ENCODE measurements around the gene CPEB1. TPM values are rescaled to one million over a fixed set of nuclear protein-coding genes. Genes with fewer than 3 reads are reported as not detected.

Gene CPEB1
- total RNA-seq, 6 experiments from 2014 or later = not detected

DNA sequence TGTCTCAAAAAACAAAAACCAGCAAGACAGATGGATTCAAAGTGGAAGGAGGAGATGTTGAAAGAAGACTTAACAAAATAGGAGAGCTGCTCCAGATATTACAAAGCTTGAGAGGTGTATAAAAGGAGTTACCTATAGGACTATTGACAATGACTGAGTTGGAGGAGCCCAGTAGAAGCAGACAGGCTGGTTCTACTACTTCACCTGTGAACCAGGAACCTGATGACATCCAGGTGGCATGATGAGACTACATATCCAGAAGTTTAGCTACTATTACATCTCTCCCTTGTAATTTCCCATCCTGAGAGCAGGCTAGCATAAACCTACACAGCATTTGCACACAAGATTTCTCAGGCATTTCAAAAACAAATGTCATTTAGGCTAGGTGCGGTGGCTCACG is 49.3 kb downstream of the CPEB1 start:
- no peak for TF ChIP-seq POLR2A (IDR thresholded peaks at IDR 0.05)
- TF ChIP-seq, protein P1, sequence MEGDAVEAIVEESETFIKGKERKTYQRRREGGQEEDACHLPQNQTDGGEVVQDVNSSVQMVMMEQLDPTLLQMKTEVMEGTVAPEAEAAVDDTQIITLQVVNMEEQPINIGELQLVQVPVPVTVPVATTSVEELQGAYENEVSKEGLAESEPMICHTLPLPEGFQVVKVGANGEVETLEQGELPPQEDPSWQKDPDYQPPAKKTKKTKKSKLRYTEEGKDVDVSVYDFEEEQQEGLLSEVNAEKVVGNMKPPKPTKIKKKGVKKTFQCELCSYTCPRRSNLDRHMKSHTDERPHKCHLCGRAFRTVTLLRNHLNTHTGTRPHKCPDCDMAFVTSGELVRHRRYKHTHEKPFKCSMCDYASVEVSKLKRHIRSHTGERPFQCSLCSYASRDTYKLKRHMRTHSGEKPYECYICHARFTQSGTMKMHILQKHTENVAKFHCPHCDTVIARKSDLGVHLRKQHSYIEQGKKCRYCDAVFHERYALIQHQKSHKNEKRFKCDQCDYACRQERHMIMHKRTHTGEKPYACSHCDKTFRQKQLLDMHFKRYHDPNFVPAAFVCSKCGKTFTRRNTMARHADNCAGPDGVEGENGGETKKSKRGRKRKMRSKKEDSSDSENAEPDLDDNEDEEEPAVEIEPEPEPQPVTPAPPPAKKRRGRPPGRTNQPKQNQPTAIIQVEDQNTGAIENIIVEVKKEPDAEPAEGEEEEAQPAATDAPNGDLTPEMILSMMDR (IDR thresholded peaks at IDR 0.05) = no peak
- WGBS (ENCODE audit: insufficient coverage, low coverage, low lambda C conversion rate, missing lambda C conversion rate) = no CpG with 5 or more reads among the region's 2 CpGs
- no peaks in the 10 kb centered on the region for H3K4me1 ChIP-seq
- DNase-seq (no peak), ATAC-seq (no peak)
- H3K36me3 ChIP-seq = no peaks in the 10 kb centered on the region
- no peaks in the 10 kb centered on the region for H3K9me3 ChIP-seq
- H3K27ac ChIP-seq = no peak overlapping the region
- no peak overlapping the region for H3K4me3 ChIP-seq
- peaks cover 0 to 5% of the 10 kb centered on the region in 2 donors for H3K27me3 ChIP-seq
- intact Hi-C loops (cut with DNase I) = no loop called here

DNA sequence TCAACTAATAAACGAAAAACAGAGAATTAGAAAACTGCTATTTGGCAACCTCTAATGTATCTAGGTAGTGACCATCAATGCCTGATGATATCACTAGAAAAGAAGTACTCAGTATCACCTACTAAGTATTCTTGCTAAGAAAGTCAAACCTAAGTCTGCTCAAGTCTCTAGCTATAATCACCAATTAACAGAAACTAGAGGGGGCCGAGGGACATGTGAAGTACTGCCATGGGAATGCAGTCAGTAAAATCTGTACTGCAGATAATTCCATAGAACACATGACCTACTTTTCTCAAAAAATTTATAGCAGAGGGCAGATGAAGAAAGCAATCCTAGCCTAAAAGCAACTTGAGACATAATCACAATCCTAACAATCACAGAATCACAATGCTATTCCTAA is 51.4 kb downstream of the CPEB1 start:
- intact Hi-C loops (cut with DNase I) = no loop called here
- Histone ChIP-seq H3K9me3 (no peaks in the 10 kb centered on the region), H3K36me3 (no peaks in the 10 kb centered on the region), H3K4me3 (no peak overlapping the region), H3K4me1 (no peaks in the 10 kb centered on the region), H3K27ac (no peak overlapping the region), H3K27me3 (peaks cover 0 to 13% of the 10 kb centered on the region in 2 donors)
- no peak for ATAC-seq
- 20% methylated on average over 2 of the region's 2 CpGs for WGBS (ENCODE audit: insufficient coverage, low coverage, low lambda C conversion rate, missing lambda C conversion rate)
- TF ChIP-seq POLR2A (IDR thresholded peaks at IDR 0.05) = no peak
- no peak for DNase-seq

DNA sequence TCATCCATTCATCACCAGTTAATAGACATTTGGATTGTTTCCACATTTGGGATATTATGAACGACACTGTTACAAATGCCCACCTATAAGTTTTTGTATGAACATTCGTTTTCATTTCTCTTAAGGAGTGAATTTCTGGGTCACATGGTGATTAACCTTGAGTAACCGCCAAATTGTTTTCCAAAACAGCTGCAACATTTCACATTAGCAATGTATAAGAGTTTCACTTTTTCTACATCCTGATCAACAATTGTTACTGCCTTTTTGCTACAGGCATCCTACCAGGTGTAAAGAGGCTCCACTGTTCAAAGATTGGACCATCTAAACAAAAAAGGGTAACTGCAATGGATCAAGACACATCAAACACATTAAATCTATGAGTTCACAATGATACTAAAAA is 52.0 kb downstream of the CPEB1 start:
- H3K27ac ChIP-seq = no peak overlapping the region
- TF ChIP-seq POLR2A (IDR thresholded peaks at IDR 0.05) = no peak
- TF ChIP-seq, protein P1 (IDR thresholded peaks at IDR 0.05) = no peak
- H3K4me1 ChIP-seq = no peaks in the 10 kb centered on the region
- ATAC-seq (no peak), DNase-seq (no peak)
- intact Hi-C loops (cut with DNase I) = no loop called here
- H3K4me3 ChIP-seq = no peak overlapping the region
- WGBS (ENCODE audit: insufficient coverage, low coverage, low lambda C conversion rate, missing lambda C conversion rate) = 53% methylated on average over 3 of the region's 3 CpGs
- no peaks in the 10 kb centered on the region for H3K36me3 ChIP-seq
- H3K9me3 ChIP-seq = no peaks in the 10 kb centered on the region
- H3K27me3 ChIP-seq = peaks cover 0 to 13% of the 10 kb centered on the region in 2 donors

DNA sequence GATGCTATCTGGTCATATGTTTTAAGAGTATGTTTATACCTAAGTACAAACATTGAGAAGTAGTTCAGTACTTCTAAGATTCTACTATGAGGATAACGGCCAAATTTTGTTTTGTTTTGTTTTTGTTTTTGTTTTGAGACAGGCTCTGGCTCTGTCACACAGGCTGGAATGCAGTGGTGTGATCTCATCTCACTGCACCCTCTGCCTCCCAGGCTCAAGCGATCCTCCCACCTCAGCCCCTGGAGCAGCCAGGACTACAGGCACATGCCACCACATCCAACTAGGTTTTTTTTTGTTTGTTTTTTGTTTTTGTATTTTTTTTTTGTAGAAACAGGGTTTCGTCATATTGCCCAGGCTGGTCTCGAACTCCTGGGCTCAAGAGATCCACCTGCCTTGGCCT is 59.4 kb downstream of the CPEB1 start:
- 37% methylated on average over 4 of the region's 4 CpGs for WGBS (ENCODE audit: insufficient coverage, low coverage, low lambda C conversion rate, missing lambda C conversion rate)
- Histone ChIP-seq H3K9me3 (no peaks in the 10 kb centered on the region), H3K27me3 (peaks cover 0 to 8% of the 10 kb centered on the region in 2 donors), H3K4me1 (no peaks in the 10 kb centered on the region), H3K4me3 (no peak overlapping the region), H3K27ac (no peak overlapping the region), H3K36me3 (no peaks in the 10 kb centered on the region)
- intact Hi-C loops (cut with DNase I) = no loop called here
- no peak for DNase-seq
- no peak for TF ChIP-seq POLR2A (IDR thresholded peaks at IDR 0.05)
- TF ChIP-seq, protein P1 (IDR thresholded peaks at IDR 0.05) = no peak
- no peak for ATAC-seq

DNA sequence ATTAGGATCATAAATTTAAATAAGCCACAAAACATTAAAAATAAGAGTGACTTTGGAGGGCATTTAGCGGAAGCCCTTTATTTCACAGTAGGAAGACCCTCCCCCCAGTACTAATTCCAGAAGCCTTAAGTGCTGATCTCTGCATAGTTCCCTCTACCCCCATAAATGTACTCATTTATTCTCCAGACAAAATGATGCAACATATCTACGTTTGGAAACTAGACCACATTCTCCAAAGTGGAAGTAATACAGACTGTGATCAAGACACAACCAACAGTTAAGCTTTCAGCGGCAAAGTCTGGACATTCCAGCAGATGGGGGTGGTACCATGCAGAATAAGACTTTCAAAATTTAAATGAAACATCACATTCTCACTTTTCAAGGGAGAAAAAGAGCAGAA is 62.1 kb downstream of the CPEB1 start:
- intact Hi-C loops (cut with DNase I) = no loop called here
- 45% methylated on average over 3 of the region's 3 CpGs for WGBS (ENCODE audit: insufficient coverage, low coverage, low lambda C conversion rate, missing lambda C conversion rate)
- no peaks in the 10 kb centered on the region for H3K9me3 ChIP-seq
- no peak overlapping the region for H3K4me3 ChIP-seq
- H3K27ac ChIP-seq = no peak overlapping the region
- ATAC-seq = no peak
- H3K4me1 ChIP-seq = no peaks in the 10 kb centered on the region
- no peaks in the 10 kb centered on the region for H3K27me3 ChIP-seq
- TF ChIP-seq, protein P1 (IDR thresholded peaks at IDR 0.05) = no peak
- TF ChIP-seq POLR2A (IDR thresholded peaks at IDR 0.05) = no peak
- no peaks in the 10 kb centered on the region for H3K36me3 ChIP-seq
- no peak for DNase-seq
